Activated T-helper 1 cell treated with anti-CD3 and anti-CD28 coated beads, Interleukin-12 subunit alpha, Interleukin-12 subunit beta, Interleukin-2, Interleukin-4 antibody, amounts not matched to agents 30 ng/mL and 10 ng/mL and 1 ng/mL, durations not matched to agents 14 hours and 24 hours and 36 hours (primary cell): Measurements from ENCODE around the gene DLX6. TPM values are rescaled to one million over a fixed set of nuclear protein-coding genes. Genes with fewer than 3 reads are reported as not detected.

Experiments used
- DNase-seq: peaks from one replicate; pipeline ENCODE4 v3.0.0; 2021; ENCODE audit warnings: low spot score
- H3K27ac Mint-ChIP-seq: one replicate; pipeline ENCODE4 v1.8.0; 2021; ENCODE audit warnings: mild to moderate bottlenecking, mixed read lengths
- H3K27me3 Mint-ChIP-seq: one replicate; pipeline ENCODE4 v1.8.0; 2022; ENCODE audit warnings: mild to moderate bottlenecking, moderate library complexity, mixed read lengths; ENCODE audit not compliant: insufficient read depth
- H3K36me3 Mint-ChIP-seq: one replicate; pipeline ENCODE4 v1.8.0; 2021; ENCODE audit warnings: low read depth, mixed read lengths
- H3K4me1 Mint-ChIP-seq: one replicate; pipeline ENCODE4 v1.8.0; 2021; ENCODE audit warnings: low read depth, mixed read lengths
- H3K4me3 Mint-ChIP-seq: one replicate; pipeline ENCODE4 v1.8.0; 2021; ENCODE audit warnings: mild to moderate bottlenecking, moderate library complexity, mixed read lengths
- H3K9me3 Mint-ChIP-seq: one replicate; pipeline ENCODE4 v1.8.0; 2021; ENCODE audit warnings: mixed read lengths
- intact Hi-C: fragments of 100-400 bp; cut with micrococcal nuclease; formaldehyde crosslinking; loops from one replicate; pipeline ENCODE4 v1.15.1; 2024
- total RNA-seq: library from RNA; stranded (reverse); gene quantifications from 2 replicates; pipeline ENCODE4 v1.2.3, GENCODE V29; 2022

DLX6 gene
- total RNA-seq, 1 donor from 2014 or later = not detected

DNA sequence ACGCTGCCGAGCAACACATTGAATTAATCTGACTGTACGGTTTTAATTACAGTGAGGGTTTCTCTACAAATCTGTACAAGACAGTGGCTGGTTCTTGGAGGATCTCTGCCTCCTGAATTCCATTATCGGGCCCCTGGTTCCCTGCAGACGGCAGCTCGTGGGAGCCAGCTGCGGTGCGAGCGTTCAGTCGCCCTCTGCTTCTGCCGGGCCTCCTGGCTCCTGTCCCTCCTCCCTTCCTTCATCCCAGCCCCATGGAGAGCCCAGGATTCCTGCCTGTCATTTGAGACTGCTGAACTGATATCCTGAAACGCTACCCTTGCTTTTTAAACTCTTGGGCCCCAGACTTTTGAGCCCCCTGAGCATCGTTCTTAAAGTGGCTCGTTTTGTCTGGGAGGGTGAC is 6.6 kb upstream of the DLX6 start:
- DNase-seq = no peak

DNA sequence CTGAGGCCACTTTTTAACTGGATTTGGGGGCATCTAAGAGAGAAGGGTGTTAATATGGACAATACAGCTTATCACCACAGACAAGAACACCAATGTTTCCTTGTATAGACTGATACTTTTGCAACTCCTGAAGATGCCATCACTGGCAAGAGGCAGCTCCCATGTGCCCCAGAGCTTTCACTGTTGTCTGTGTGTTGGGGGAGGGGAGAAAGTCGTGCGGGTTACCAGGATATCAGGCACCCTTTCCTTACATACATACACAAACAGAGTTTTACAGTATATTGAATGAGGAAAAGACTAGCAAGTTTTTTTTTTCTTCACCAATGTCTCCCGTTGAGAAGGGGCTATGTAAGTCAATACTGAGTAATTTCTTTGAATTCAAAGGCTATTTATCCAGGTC is 4.1 kb upstream of the DLX6 start:
- DNase-seq = no peak
- intact Hi-C loops = loop anchor here (5.0 kb wide), 1 partner anchor 731 kb away; the partner anchor contains the start of gene TAC1
- Mint-ChIP-seq H3K9me3 (no peaks in the 10 kb centered on the region), H3K36me3 (peaks cover 4% of the 10 kb centered on the region), H3K27me3 (peaks cover 91% of the 10 kb centered on the region), H3K4me1 (no peaks in the 10 kb centered on the region), H3K4me3 (no peak overlapping the region), H3K27ac (no peak overlapping the region)

More for the DNA sequence above, 6.6 kb upstream of the DLX6 start:
- Mint-ChIP-seq H3K36me3 (peaks cover 3% of the 10 kb centered on the region), H3K4me3 (no peak overlapping the region), H3K9me3 (no peaks in the 10 kb centered on the region), H3K27ac (peak overlapping the region; percentile 55), H3K27me3 (peaks cover 92% of the 10 kb centered on the region), H3K4me1 (no peaks in the 10 kb centered on the region)
- intact Hi-C loops = no loop called here

DNA sequence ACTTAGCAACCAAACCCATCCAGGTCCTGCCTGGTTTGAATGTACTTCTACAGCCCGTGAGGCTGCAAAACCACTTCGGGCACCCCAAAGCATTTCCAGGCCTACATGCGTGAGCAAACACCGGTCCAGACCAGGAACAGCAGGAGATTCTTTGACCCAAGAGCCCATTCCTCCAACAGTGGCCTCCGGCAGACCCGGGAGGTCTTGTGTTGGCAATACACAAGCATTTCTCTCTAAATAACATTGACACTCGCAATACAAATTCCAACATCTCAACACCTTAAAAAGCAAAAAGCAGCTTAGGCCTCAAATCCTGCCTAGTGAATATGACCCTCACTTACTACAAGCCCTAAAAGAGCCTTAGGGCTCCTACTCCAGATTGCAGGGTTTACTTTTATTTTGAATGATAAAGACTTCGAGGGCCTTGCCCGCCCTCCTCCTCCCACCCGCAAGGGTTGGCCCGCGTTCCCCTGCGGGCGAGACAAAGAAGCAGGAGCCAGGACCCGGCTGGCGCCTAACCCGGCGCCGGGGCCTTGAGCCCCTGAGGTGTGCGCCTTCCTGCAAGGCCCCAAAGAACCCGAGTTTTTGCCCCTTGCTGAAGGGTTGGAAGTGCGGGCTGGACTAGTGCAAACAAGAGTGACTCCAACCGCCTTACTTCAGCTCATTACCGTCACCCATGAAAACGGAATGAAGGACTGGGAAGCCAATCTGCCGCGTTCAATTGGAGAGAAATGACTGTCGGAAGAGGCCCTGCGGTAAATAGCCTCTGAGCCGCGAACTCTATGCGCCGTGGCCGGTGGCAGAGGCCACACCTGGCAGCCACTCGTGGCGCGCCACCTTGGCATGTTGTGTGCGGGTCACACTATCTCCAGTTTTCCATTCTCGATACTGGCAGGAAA is 3.4 kb upstream of the DLX6 start:
- H3K4me1 Mint-ChIP-seq = no peaks in the 10 kb centered on the region
- intact Hi-C loops = loop anchor here (5.0 kb wide), 1 partner anchor 730 kb away; the partner anchor contains the start of gene TAC1
- H3K27ac Mint-ChIP-seq = no peak overlapping the region
- H3K4me3 Mint-ChIP-seq = no peak overlapping the region
- no peak for DNase-seq
- no peaks in the 10 kb centered on the region for H3K9me3 Mint-ChIP-seq
- H3K36me3 Mint-ChIP-seq = peaks cover 3% of the 10 kb centered on the region
- peaks cover 88% of the 10 kb centered on the region for H3K27me3 Mint-ChIP-seq

DNA sequence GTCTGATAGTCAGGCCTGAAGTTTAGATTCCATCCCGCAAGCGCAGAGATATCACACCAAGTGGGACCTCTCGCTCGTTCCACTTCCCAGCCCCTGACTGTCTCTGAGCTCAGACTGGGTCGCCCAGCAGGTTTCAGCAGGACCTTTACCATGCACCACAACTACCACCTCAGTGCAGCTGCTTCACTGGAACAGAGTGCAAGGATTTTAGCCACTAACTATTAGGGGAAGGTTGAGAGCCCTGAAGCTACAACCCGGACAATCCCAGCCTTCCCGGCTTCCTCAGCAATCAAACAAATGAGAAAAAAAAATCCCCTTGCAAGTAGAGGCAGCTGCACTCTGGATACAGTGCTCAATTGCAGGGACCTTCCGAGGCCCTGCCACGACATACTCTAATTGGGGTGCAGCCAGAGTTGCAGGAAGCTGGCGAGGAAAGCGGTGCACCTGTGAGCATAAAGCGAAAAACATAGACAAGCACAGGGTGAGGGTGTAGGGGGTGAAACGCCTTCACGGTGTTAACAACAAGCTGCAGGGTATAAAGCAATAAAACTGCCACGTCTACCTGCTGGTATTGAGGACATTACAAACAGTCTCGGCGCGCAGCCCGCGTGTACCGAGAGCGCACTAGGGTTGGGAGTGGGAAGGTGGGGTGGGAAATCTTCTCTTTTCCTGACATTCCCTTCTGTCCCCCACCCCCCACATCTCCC is 2.6 kb upstream of the DLX6 start:
- Mint-ChIP-seq H3K27me3 (peaks cover 85% of the 10 kb centered on the region), H3K27ac (peak overlapping the region; percentile 43)
- intact Hi-C loops = loop anchor here (5.0 kb wide), 1 partner anchor 730 kb away; the partner anchor contains the start of gene TAC1

DNA sequence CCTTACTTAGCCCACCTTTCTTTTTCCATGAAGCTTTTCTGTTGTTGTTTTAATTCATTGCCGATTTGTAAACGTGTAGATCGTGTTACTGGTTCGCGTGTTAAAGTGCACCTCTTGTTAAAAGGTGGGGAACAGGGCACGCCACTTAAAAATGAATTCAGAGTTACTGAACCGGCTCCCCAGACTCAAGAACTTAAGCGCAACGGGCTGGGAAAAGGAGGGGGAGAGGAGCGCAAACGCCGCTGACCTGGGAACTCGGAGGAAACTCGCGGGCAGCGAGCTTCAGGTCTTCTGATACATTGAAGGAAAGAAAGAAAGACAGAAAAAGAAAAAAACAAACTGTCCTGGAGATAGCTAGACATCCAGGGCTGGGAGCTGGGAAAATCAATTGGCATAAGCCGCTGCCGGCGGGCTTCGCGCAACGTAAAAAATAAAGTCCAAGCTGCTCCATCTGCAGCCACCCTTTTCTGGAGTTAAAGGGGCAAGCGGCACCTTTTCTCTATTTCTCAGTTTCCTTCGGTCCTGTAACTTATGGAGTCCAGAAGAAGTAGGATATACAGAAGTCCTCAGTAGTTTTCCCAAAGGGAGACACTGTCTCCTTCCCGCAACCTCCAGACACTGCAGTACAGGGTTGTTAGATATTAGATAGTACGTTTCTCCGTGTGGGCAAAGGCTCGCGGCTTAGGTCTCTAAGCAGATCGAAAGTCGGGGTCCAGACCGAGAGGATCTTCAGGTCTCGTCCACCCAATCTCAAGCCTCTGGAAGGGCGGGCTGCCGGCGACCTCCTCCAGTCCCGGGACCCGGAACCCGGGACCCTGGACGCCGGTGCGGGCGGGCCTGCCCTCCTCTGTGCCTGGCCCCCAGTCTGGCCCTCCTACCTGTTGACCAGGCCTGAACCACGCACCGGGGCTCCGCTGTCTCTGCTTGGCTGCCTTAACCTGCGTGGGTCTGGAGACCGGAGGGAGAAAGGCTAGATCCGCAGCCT is 1.8 kb upstream of the DLX6 start:
- no peaks in the 10 kb centered on the region for H3K4me1 Mint-ChIP-seq
- no peak for DNase-seq
- H3K4me3 Mint-ChIP-seq = no peak overlapping the region
- H3K9me3 Mint-ChIP-seq = no peaks in the 10 kb centered on the region
- intact Hi-C loops = loop anchor here (1.0 to 5.0 kb wide), 3 partner anchors 9 to 729 kb away; partner anchors contain the start of genes DLX5 and TAC1
- peaks cover 3% of the 10 kb centered on the region for H3K36me3 Mint-ChIP-seq
- peaks cover 85% of the 10 kb centered on the region for H3K27me3 Mint-ChIP-seq
- peak overlapping the region; percentile 43 for H3K27ac Mint-ChIP-seq

More for the DNA sequence above, 2.6 kb upstream of the DLX6 start:
- no peak for DNase-seq
- Mint-ChIP-seq H3K4me1 (no peaks in the 10 kb centered on the region), H3K4me3 (no peak overlapping the region), H3K36me3 (peaks cover 3% of the 10 kb centered on the region), H3K9me3 (no peaks in the 10 kb centered on the region)

DNA sequence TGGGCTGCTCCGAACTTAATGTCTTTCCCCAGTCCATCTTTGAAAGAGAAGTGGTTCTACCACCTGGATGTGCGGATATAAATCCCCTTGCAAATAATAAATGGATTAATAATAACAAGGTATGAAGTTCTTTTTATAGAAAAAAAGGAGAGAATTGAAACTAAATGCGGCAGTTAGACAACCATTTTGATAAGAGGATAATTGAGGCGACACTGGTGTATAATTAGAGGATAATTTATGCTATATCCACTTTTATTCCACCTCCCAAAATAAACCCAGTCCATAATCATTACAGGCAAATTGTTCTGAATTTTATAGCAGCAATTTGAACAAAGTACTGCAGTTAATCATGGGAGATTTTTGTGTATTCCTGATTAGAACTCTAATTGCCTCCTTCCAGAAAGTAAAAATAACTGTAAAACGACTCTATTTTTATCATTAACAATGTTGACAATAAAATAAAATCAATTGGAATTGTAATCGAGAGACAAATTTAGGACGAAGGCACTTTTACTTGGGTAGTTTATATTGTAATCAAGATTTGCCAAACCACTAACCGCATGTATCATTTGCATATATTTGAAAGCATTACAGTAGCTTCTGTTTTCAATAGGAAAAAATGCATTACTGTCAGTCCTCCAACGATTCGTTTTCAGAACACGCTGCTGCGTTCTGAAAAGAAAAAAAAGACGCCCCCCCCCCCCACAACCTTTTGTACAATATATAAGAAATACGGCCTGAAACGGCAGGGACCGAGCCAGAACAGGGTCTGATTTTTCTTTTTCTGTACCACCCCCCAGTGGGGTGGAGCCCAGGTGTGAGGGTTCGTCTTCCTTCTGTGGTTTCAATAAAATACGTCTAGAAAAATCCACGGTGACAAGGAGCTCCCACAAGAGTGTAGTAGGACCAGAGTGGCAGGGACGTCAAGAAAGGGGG is 838 bp upstream of the DLX6 start:
- Mint-ChIP-seq H3K36me3 (peaks cover 3% of the 10 kb centered on the region), H3K4me3 (no peak overlapping the region), H3K27me3 (peaks cover 80% of the 10 kb centered on the region), H3K27ac (no peak overlapping the region), H3K4me1 (no peaks in the 10 kb centered on the region), H3K9me3 (no peaks in the 10 kb centered on the region)
- intact Hi-C loops = loop anchor here (1.0 to 5.0 kb wide), 3 partner anchors 8 to 728 kb away; partner anchors contain the start of genes DLX5 and TAC1
- DNase-seq = no peak

DNA sequence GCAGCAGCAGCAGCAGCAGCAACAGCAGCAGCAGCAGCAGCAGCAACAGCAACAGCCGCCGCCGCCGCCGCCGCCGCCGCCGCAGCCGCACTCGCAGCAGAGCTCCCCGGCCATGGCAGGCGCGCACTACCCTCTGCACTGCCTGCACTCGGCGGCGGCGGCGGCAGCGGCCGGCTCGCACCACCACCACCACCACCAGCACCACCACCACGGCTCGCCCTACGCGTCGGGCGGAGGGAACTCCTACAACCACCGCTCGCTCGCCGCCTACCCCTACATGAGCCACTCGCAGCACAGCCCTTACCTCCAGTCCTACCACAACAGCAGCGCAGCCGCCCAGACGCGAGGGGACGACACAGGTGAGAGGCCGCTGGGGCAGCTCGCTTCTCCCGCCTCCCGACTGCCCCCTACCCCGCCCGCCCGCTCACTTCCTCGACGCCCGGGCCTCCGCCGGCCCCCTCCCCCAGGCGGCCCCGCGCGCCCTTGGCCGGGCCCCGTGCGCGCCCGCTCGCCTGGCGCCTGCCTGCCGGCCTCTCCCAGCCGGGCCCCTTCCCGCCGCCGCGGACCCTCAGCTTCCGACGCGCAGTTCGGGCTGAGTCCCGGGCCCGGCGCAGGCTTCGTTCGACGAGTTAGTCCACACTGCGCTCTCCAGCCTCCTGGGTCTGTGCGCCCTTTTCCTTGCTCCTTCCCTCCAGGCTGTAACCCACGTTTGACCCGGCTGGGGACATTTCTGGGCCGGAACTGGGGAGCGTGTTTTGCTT is 882 bp downstream of the DLX6 start:
- Mint-ChIP-seq H3K4me3 (peak overlapping the region; percentile 56), H3K36me3 (peaks cover 2% of the 10 kb centered on the region), H3K9me3 (no peaks in the 10 kb centered on the region), H3K27me3 (peaks cover 78% of the 10 kb centered on the region), H3K4me1 (no peaks in the 10 kb centered on the region), H3K27ac (no peak overlapping the region)
- intact Hi-C loops = no loop called here
- DNase-seq = no peak

DNA sequence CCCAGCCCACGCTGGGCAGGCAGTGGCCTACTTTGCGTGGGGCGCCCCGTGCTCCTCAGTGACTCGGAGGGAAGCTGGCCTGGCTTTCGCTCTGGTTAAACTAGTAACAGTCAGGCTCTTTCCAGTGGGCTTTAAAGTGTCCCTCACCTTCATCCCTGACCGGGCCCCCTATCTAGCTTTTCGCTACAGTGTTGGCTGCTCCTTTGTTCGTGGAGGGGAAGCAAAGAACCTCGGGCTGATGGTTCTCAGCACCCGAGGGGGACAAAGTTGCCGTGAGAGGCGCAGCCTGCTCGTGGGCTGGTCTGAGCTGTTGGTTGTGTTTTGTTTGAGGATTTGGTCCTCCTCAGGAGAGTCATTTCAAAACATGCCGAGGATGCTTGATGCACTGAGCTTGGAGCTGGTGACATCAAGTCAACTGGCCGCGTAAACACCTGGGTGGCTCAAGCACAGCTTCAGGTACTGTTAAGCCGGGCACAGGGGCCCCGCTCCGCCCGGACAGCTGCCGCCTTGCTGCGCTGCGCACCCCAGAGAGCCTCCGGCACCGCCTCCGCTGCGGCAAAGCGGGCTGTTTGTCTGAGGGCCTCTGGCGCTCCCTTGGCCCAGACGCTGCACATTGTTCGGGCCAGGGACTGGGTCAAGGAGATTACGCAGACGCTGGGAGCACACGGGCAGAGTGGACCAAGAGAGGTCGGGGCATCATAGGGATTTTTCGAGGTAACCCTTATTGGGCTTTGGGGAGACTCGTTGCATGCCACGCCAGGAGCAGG is 1.6 kb downstream of the DLX6 start:
- Mint-ChIP-seq H3K4me3 (peak overlapping the region; percentile 56), H3K27me3 (peaks cover 79% of the 10 kb centered on the region), H3K27ac (no peak overlapping the region), H3K4me1 (no peaks in the 10 kb centered on the region), H3K9me3 (no peaks in the 10 kb centered on the region), H3K36me3 (peaks cover 2% of the 10 kb centered on the region)
- intact Hi-C loops = no loop called here
- no peak for DNase-seq

DNA sequence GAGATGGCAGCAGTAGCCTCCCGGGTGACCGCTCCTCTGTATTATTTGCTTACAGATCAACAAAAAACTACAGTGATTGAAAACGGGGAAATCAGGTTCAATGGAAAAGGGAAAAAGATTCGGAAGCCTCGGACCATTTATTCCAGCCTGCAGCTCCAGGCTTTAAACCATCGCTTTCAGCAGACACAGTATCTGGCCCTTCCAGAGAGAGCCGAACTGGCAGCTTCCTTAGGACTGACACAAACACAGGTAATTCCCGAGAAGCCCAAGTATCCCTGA is 2.2 kb downstream of the DLX6 start:
- Mint-ChIP-seq H3K27ac (no peak overlapping the region), H3K4me1 (no peaks in the 10 kb centered on the region), H3K9me3 (no peaks in the 10 kb centered on the region), H3K4me3 (no peak overlapping the region), H3K27me3 (peaks cover 78% of the 10 kb centered on the region), H3K36me3 (peaks cover 2% of the 10 kb centered on the region)
- DNase-seq = no peak
- intact Hi-C loops = no loop called here

DNA sequence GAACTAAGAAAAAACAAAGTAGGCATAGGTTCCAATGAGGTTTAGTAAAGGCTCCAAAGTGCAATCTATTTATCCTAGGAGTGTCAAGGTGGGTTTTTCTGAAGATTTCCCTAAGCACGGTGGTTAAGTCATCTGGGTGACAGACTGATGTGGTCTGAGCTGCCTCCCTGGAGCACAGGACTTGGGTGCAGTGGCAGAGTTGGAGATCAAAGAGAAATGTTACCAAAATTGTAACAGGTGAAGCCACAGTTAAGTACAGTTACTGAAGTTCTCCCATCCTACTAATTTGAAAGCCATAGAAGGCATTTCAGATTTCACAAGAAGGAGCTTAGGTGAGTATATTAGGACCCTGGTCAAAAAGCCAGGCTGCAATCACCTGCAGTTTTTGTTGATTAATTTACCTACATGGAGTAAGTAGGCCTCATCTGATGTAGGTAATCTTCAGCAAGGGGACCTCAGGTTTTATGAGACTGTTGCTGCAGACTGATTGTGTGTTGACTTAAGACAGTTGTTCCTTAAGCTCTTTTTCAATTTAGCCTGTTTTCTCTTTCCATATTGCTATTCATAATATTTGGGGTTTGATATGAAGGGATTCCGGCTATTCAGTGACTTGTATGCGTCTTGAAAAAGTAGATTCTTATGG is 3.0 kb downstream of the DLX6 start:
- Mint-ChIP-seq H3K27me3 (peaks cover 78% of the 10 kb centered on the region), H3K27ac (no peak overlapping the region), H3K9me3 (no peaks in the 10 kb centered on the region), H3K36me3 (peaks cover 2% of the 10 kb centered on the region), H3K4me3 (no peak overlapping the region), H3K4me1 (no peaks in the 10 kb centered on the region)
- intact Hi-C loops = no loop called here
- no peak for DNase-seq
